ENCODE measurements around the gene HAUS7. TPM values are rescaled to one million over a fixed set of nuclear protein-coding genes. Genes with fewer than 3 reads are reported as not detected.

Gene HAUS7
- polyA plus RNA-seq, 1 donor from 2014 or later, result 27.7 TPM

DNA sequence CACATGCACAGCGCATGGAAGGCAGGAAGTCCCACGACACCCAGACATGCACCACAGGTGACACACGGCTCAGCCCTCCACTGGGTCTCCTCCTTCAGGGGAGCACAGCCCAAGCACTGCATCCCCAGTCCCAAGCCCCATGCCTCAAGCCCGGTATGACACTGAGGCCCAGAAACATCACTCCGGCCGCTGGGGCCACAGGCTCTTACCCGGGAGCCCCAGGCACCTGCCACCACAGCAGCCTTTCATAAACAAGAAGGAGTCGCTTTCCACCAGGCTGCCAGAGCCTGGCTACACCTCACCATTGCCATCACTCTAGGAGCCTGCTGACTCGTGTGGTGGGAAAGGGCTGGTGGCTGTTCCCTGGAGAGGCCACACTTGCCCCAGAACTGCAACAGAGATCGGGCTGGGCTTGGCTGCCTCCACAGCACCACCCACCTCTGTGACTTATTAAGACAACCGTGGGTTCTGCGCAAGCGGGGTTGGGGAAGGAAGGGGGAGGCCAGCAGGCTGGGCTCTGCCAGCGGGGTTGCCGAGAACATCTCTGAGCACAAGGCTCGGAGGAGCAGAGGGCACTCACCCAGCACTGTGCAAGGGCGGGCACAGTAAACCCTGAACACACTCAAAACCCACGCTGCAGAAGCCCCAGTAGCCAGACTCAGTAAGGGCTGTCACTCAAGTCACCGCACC, 4.5 kb downstream of the HAUS7 start:
- TF ChIP-seq MXI1 (conservative IDR thresholded peaks at IDR 0.05; ENCODE audit: poor library complexity, severe bottlenecking) (no peak), SMC3 (conservative IDR thresholded peaks at IDR 0.05; ENCODE audit: poor library complexity) (no peak), POLR2AphosphoS5 (IDR thresholded peaks at IDR 0.05) (no peak), EZH2 (IDR thresholded peaks at IDR 0.05; ENCODE audit: borderline replicate concordance, insufficient read depth, low read length, poor library complexity, severe bottlenecking) (no peak), TAF1 (IDR thresholded peaks at IDR 0.05; ENCODE audit: low read depth) (no peak), RAD21 (conservative IDR thresholded peaks at IDR 0.05) (no peak), EP300 (conservative IDR thresholded peaks at IDR 0.05; ENCODE audit: poor library complexity, severe bottlenecking) (no peak)
- TF ChIP-seq, protein P1, sequence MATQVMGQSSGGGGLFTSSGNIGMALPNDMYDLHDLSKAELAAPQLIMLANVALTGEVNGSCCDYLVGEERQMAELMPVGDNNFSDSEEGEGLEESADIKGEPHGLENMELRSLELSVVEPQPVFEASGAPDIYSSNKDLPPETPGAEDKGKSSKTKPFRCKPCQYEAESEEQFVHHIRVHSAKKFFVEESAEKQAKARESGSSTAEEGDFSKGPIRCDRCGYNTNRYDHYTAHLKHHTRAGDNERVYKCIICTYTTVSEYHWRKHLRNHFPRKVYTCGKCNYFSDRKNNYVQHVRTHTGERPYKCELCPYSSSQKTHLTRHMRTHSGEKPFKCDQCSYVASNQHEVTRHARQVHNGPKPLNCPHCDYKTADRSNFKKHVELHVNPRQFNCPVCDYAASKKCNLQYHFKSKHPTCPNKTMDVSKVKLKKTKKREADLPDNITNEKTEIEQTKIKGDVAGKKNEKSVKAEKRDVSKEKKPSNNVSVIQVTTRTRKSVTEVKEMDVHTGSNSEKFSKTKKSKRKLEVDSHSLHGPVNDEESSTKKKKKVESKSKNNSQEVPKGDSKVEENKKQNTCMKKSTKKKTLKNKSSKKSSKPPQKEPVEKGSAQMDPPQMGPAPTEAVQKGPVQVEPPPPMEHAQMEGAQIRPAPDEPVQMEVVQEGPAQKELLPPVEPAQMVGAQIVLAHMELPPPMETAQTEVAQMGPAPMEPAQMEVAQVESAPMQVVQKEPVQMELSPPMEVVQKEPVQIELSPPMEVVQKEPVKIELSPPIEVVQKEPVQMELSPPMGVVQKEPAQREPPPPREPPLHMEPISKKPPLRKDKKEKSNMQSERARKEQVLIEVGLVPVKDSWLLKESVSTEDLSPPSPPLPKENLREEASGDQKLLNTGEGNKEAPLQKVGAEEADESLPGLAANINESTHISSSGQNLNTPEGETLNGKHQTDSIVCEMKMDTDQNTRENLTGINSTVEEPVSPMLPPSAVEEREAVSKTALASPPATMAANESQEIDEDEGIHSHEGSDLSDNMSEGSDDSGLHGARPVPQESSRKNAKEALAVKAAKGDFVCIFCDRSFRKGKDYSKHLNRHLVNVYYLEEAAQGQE (IDR thresholded peaks at IDR 0.05; ENCODE audit: borderline replicate concordance), result no peak
- TF ChIP-seq, protein P2, sequence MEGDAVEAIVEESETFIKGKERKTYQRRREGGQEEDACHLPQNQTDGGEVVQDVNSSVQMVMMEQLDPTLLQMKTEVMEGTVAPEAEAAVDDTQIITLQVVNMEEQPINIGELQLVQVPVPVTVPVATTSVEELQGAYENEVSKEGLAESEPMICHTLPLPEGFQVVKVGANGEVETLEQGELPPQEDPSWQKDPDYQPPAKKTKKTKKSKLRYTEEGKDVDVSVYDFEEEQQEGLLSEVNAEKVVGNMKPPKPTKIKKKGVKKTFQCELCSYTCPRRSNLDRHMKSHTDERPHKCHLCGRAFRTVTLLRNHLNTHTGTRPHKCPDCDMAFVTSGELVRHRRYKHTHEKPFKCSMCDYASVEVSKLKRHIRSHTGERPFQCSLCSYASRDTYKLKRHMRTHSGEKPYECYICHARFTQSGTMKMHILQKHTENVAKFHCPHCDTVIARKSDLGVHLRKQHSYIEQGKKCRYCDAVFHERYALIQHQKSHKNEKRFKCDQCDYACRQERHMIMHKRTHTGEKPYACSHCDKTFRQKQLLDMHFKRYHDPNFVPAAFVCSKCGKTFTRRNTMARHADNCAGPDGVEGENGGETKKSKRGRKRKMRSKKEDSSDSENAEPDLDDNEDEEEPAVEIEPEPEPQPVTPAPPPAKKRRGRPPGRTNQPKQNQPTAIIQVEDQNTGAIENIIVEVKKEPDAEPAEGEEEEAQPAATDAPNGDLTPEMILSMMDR (IDR thresholded peaks at IDR 0.05; ENCODE audit: poor library complexity, severe bottlenecking), result no peak
- no peak overlapping the region for H3K4me2 ChIP-seq (ENCODE audit: low read length)
- no peak overlapping the region for H3K9ac ChIP-seq (ENCODE audit: low read length)
- H3K79me2 ChIP-seq (replicated peaks; ENCODE audit: insufficient read depth, low read length), result no peaks in the 10 kb centered on the region
- H3K27me3 ChIP-seq (ENCODE audit: insufficient read depth, low read depth, low read length), result no peaks in the 10 kb centered on the region
- H3K36me3 ChIP-seq (ENCODE audit: insufficient read depth, low read length), result no peaks in the 10 kb centered on the region
- H3K9me2 ChIP-seq (ENCODE audit: insufficient read depth, low read length), result no peaks in the 10 kb centered on the region
- no peak overlapping the region for H3K4me3 ChIP-seq (ENCODE audit: low read length)
- H2AFZ ChIP-seq (ENCODE audit: low read depth, low read length), result no peak overlapping the region
- H3K9me3 ChIP-seq (ENCODE audit: low read length), result no peaks in the 10 kb centered on the region
- no peak overlapping the region for H3K27ac ChIP-seq (ENCODE audit: low read length)
- H4K20me1 ChIP-seq (ENCODE audit: insufficient read depth), result no peaks in the 10 kb centered on the region
- H3F3A ChIP-seq (ENCODE audit: insufficient read depth, low read length, poor library complexity, severe bottlenecking), result no peaks in the 10 kb centered on the region

DNA sequence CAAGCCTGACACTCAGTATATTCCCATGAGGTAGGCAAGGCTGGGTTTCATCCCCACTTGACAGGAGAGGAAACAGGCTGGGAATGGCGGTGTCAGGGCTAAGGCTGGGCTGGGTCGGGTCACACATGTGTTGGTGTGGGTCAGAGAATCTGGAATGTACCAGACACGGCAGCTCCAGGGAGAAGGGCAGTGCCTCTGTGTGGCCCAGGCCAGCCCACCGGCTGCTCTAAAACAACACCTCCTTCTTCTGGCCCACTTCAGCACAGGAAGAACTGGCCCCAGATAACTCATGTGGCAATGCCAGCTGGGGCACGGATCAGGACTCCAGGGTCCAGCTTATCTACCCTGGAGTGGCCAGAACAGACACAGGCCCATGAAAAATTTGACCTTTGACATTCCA, 6.3 kb downstream of the HAUS7 start:
- Histone ChIP-seq H2AFZ (ENCODE audit: low read depth, low read length) (no peak overlapping the region), H4K20me1 (ENCODE audit: insufficient read depth) (no peaks in the 10 kb centered on the region), H3F3A (ENCODE audit: insufficient read depth, low read length, poor library complexity, severe bottlenecking) (no peaks in the 10 kb centered on the region), H3K27me3 (ENCODE audit: insufficient read depth, low read depth, low read length) (no peaks in the 10 kb centered on the region), H3K79me2 (replicated peaks; ENCODE audit: insufficient read depth, low read length) (no peaks in the 10 kb centered on the region), H3K9me2 (ENCODE audit: insufficient read depth, low read length) (no peaks in the 10 kb centered on the region), H3K4me2 (ENCODE audit: low read length) (no peak overlapping the region), H3K9ac (ENCODE audit: low read length) (no peak overlapping the region), H3K27ac (ENCODE audit: low read length) (no peak overlapping the region), H3K4me3 (ENCODE audit: low read length) (no peak overlapping the region), H3K36me3 (ENCODE audit: insufficient read depth, low read length) (no peaks in the 10 kb centered on the region), H3K9me3 (ENCODE audit: low read length) (no peaks in the 10 kb centered on the region)
- TF ChIP-seq, protein P1 (IDR thresholded peaks at IDR 0.05; ENCODE audit: borderline replicate concordance), result no peak
- no peak for TF ChIP-seq RAD21 (conservative IDR thresholded peaks at IDR 0.05)
- no peak for TF ChIP-seq SMC3 (conservative IDR thresholded peaks at IDR 0.05; ENCODE audit: poor library complexity)
- TF ChIP-seq EZH2 (IDR thresholded peaks at IDR 0.05; ENCODE audit: borderline replicate concordance, insufficient read depth, low read length, poor library complexity, severe bottlenecking), result no peak
- no peak for TF ChIP-seq MXI1 (conservative IDR thresholded peaks at IDR 0.05; ENCODE audit: poor library complexity, severe bottlenecking)

All from neural cell (in vitro differentiated cells).